ENCODE measurements around the gene SPATA45.

SPATA45 gene

DNA sequence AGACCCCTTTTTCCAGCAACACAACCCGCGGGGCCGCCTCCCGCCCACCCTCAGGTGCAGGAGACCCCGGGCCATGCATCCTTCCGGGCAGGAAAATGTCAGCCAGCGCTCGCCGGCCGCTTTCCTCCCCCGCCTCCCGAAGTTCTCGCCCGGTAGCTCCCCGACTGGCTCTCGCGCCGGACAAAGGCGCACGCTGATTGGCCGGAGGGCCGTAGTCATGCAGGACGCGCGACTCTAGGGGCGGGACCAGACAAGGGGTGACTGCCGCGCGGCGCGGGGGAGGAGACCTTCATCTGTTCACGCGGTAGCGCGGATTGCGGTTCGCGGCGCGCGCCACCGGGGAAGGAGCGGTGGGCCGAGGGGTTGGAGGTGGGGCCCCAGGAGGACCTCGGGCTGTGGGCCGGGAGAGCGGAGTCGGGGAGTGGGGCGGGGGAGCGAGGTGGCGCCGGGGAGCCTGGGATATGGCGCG, 10.6 kb upstream of the SPATA45 start, which contains the start of gene FLVCR1 (continued):
- TF ChIP-seq TRIM28 (IDR thresholded peaks at IDR 0.05; ENCODE audit: borderline replicate concordance, low read length) (no peak), ZNF843 (tag by site-specific recombination; IDR thresholded peaks at IDR 0.05) (peak; percentile 31; the same call in 1 of the 2 replicates), WT1 (tag by site-specific recombination; IDR thresholded peaks at IDR 0.05) (no peak), SETDB1 (IDR thresholded peaks at IDR 0.05; ENCODE audit: insufficient read length, low read length) (no peak), SCRT2 (tag by site-specific recombination; IDR thresholded peaks at IDR 0.05) (no peak), ZNF354C (tag by site-specific recombination; IDR thresholded peaks at IDR 0.05; ENCODE audit: borderline replicate concordance, low read depth) (no peak), ZNF544 (tag by site-specific recombination; IDR thresholded peaks at IDR 0.05) (no peak), KLF9 (tag by site-specific recombination; IDR thresholded peaks at IDR 0.05; ENCODE audit: low read depth) (peak; percentile 64; the same call in 1 of the 2 replicates), ZNF555 (tag by site-specific recombination; conservative IDR thresholded peaks at IDR 0.05) (no peak), ZBTB8A (tag by site-specific recombination; IDR thresholded peaks at IDR 0.05) (no peak), ZNF791 (tag by site-specific recombination; IDR thresholded peaks at IDR 0.05) (no peak), ZXDB (tag by site-specific recombination; IDR thresholded peaks at IDR 0.05) (peak; percentile 98), ZNF274 (IDR thresholded peaks at IDR 0.05; ENCODE audit: low read length) (no peak), ZNF274 (tag by site-specific recombination; IDR thresholded peaks at IDR 0.05; ENCODE audit: borderline replicate concordance) (no peak), ZNF169 (tag by site-specific recombination; IDR thresholded peaks at IDR 0.05) (no peak), ZNF530 (tag by site-specific recombination; IDR thresholded peaks at IDR 0.05; ENCODE audit: low read depth) (no peak), ZNF776 (tag by site-specific recombination; IDR thresholded peaks at IDR 0.05; ENCODE audit: borderline replicate concordance) (no peak), ZBTB7A (tag by site-specific recombination; IDR thresholded peaks at IDR 0.05; ENCODE audit: low read depth) (no peak), ZNF175 (tag by site-specific recombination; IDR thresholded peaks at IDR 0.05) (no peak), ZNF146 (tag by site-specific recombination; IDR thresholded peaks at IDR 0.05) (no peak), TCF7L2 (IDR thresholded peaks at IDR 0.05; ENCODE audit: borderline replicate concordance, low read depth, low read length) (no peak), ZBTB1 (tag by site-specific recombination; IDR thresholded peaks at IDR 0.05) (no peak), ZNF248 (tag by site-specific recombination; IDR thresholded peaks at IDR 0.05) (no peak), ZNF473 (tag by site-specific recombination; IDR thresholded peaks at IDR 0.05) (no peak), ZNF768 (tag by site-specific recombination; IDR thresholded peaks at IDR 0.05) (no peak), ZNF830 (tag by site-specific recombination; IDR thresholded peaks at IDR 0.05; ENCODE audit: low read depth) (no peak), ZNF510 (tag by site-specific recombination; IDR thresholded peaks at IDR 0.05; ENCODE audit: insufficient replicate concordance) (no peak), ZNF677 (tag by site-specific recombination; IDR thresholded peaks at IDR 0.05) (no peak), ZFP3 (tag by site-specific recombination; IDR thresholded peaks at IDR 0.05; ENCODE audit: low read depth) (no peak), GLI4 (tag by site-specific recombination; IDR thresholded peaks at IDR 0.05) (no peak), SP2 (tag by site-specific recombination; IDR thresholded peaks at IDR 0.05) (peak; percentile 97), ZBTB21 (tag by site-specific recombination; IDR thresholded peaks at IDR 0.05) (no peak)
- TF ChIP-seq, protein P1, sequence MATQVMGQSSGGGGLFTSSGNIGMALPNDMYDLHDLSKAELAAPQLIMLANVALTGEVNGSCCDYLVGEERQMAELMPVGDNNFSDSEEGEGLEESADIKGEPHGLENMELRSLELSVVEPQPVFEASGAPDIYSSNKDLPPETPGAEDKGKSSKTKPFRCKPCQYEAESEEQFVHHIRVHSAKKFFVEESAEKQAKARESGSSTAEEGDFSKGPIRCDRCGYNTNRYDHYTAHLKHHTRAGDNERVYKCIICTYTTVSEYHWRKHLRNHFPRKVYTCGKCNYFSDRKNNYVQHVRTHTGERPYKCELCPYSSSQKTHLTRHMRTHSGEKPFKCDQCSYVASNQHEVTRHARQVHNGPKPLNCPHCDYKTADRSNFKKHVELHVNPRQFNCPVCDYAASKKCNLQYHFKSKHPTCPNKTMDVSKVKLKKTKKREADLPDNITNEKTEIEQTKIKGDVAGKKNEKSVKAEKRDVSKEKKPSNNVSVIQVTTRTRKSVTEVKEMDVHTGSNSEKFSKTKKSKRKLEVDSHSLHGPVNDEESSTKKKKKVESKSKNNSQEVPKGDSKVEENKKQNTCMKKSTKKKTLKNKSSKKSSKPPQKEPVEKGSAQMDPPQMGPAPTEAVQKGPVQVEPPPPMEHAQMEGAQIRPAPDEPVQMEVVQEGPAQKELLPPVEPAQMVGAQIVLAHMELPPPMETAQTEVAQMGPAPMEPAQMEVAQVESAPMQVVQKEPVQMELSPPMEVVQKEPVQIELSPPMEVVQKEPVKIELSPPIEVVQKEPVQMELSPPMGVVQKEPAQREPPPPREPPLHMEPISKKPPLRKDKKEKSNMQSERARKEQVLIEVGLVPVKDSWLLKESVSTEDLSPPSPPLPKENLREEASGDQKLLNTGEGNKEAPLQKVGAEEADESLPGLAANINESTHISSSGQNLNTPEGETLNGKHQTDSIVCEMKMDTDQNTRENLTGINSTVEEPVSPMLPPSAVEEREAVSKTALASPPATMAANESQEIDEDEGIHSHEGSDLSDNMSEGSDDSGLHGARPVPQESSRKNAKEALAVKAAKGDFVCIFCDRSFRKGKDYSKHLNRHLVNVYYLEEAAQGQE (tag by site-specific recombination; IDR thresholded peaks at IDR 0.05): no peak
- TF ChIP-seq, protein P2, sequence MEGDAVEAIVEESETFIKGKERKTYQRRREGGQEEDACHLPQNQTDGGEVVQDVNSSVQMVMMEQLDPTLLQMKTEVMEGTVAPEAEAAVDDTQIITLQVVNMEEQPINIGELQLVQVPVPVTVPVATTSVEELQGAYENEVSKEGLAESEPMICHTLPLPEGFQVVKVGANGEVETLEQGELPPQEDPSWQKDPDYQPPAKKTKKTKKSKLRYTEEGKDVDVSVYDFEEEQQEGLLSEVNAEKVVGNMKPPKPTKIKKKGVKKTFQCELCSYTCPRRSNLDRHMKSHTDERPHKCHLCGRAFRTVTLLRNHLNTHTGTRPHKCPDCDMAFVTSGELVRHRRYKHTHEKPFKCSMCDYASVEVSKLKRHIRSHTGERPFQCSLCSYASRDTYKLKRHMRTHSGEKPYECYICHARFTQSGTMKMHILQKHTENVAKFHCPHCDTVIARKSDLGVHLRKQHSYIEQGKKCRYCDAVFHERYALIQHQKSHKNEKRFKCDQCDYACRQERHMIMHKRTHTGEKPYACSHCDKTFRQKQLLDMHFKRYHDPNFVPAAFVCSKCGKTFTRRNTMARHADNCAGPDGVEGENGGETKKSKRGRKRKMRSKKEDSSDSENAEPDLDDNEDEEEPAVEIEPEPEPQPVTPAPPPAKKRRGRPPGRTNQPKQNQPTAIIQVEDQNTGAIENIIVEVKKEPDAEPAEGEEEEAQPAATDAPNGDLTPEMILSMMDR (tag by site-specific recombination; IDR thresholded peaks at IDR 0.05): no peak
- TF ChIP-seq, protein P3, sequence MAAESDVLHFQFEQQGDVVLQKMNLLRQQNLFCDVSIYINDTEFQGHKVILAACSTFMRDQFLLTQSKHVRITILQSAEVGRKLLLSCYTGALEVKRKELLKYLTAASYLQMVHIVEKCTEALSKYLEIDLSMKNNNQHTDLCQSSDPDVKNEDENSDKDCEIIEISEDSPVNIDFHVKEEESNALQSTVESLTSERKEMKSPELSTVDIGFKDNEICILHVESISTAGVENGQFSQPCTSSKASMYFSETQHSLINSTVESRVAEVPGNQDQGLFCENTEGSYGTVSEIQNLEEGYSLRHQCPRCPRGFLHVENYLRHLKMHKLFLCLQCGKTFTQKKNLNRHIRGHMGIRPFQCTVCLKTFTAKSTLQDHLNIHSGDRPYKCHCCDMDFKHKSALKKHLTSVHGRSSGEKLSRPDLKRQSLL (tag by site-specific recombination; IDR thresholded peaks at IDR 0.05): no peak; the same call in 1 of the 2 replicates
- TF ChIP-seq, protein P4, sequence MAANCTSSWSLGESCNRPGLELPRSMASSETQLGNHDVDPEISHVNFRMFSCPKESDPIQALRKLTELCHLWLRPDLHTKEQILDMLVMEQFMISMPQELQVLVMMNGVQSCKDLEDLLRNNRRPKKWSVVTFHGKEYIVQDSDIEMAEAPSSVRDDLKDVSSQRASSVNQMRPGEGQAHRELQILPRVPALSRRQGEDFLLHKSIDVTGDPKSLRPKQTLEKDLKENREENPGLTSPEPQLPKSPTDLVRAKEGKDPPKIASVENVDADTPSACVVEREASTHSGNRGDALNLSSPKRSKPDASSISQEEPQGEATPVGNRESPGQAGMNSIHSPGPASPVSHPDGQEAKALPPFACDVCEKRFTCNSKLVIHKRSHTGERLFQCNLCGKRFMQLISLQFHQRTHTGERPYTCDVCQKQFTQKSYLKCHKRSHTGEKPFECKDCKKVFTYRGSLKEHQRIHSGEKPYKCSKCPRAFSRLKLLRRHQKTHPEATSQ (tag by site-specific recombination; IDR thresholded peaks at IDR 0.05): no peak
